Medulla oblongata (tissue), 1 donor: Measurements from ENCODE around the gene SAMD9.
A peak's percentile ranks its signal among the peaks of the same experiment; 100 is the strongest.
"Not testable (repeated sequence)": the region's sequence is repeated elsewhere in the genome, so short reads cannot be mapped to it uniquely, and the experiment has no call there.

ENCODE experiments used
- DNase-seq: peaks from one replicate; pipeline ENCODE4 v3.0.0-alpha.2; 2015; ENCODE audit errors: extremely low spot score

SAMD9 gene

GRCh38 chr7:93120592-93121549 is 3.1 kb upstream of the SAMD9 start:
- no peak for DNase-seq

GRCh38 chr7:93119191-93119905 is 1.6 kb upstream of the SAMD9 start:
- no peak for DNase-seq

GRCh38 chr7:93117327-93117726 is 452 bp downstream of the SAMD9 start:
- no peak for DNase-seq

- DNase-seq: no peak
Observed at GRCh38 chr7:93115796-93116195, 2.0 kb downstream of the SAMD9 start.

GRCh38 chr7:93108003-93108402 is 9.8 kb downstream of the SAMD9 start:
- no peak for DNase-seq

GRCh38 chr7:93097388-93097787 is 20.4 kb downstream of the SAMD9 start:
- DNase-seq: no peak

GRCh38 chr7:93092757-93093370 is 24.9 kb downstream of the SAMD9 start:
- DNase-seq: no peak

GRCh38 chr7:93073357-93073756 is 44.4 kb downstream of the SAMD9 start:
- DNase-seq: not testable (repeated sequence)

- no peak for DNase-seq
Observed at GRCh38 chr7:93062599-93062998, 55.2 kb downstream of the SAMD9 start.

- DNase-seq: no peak
Observed at GRCh38 chr7:93060865-93061264, 56.9 kb downstream of the SAMD9 start.

GRCh38 chr7:93060025-93060424 is 57.8 kb downstream of the SAMD9 start:
- DNase-seq: no peak

GRCh38 chr7:93056621-93057020 is 61.2 kb downstream of the SAMD9 start:
- DNase-seq: not testable (repeated sequence)

- DNase-seq: peak; percentile 50
Observed at GRCh38 chr7:93055543-93056107, 62.2 kb downstream of the SAMD9 start.

GRCh38 chr7:93054975-93055374 is 62.8 kb downstream of the SAMD9 start:
- DNase-seq: no peak

- no peak for DNase-seq
Observed at GRCh38 chr7:93053949-93054943, 63.5 kb downstream of the SAMD9 start.

GRCh38 chr7:93053209-93053948 is 64.4 kb downstream of the SAMD9 start:
- no peak for DNase-seq

GRCh38 chr7:93051660-93052059 is 66.1 kb downstream of the SAMD9 start:
- DNase-seq: no peak
